Measurements from ENCODE around the gene TF.

DNA sequence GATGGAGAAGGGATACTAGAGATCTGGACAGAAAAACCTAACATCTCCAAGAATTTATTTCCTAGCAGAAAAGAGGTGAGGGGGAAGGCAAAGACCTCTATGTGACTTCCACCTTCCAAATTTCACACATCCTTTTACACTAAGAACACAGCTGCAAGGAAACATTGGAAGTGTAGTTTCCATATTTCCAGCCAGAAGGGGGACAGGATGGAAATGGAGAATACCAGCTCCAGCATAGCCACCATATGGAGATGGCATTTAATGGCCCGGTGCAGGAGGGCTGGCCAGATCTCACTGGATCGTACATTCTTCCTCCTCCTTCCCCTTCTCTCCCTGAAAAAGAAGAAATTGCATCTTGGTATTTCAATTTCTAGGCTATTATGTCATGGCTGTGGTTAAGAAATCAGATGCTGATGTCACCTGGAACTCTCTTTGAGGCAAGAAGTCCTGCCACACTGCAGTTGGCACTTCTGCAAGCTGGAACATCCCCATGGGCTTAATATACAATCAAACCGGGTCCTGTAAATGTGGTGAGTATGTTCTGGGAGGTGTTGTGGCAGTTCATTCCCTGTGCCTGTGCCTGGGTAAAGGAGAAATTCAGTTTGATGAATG, 36.9 kb upstream of the TF start:
- TF ChIP-seq, protein P1, sequence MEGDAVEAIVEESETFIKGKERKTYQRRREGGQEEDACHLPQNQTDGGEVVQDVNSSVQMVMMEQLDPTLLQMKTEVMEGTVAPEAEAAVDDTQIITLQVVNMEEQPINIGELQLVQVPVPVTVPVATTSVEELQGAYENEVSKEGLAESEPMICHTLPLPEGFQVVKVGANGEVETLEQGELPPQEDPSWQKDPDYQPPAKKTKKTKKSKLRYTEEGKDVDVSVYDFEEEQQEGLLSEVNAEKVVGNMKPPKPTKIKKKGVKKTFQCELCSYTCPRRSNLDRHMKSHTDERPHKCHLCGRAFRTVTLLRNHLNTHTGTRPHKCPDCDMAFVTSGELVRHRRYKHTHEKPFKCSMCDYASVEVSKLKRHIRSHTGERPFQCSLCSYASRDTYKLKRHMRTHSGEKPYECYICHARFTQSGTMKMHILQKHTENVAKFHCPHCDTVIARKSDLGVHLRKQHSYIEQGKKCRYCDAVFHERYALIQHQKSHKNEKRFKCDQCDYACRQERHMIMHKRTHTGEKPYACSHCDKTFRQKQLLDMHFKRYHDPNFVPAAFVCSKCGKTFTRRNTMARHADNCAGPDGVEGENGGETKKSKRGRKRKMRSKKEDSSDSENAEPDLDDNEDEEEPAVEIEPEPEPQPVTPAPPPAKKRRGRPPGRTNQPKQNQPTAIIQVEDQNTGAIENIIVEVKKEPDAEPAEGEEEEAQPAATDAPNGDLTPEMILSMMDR (IDR thresholded peaks at IDR 0.05), result no peak
- no peak for TF ChIP-seq POLR2A (IDR thresholded peaks at IDR 0.05)
